Hematopoietic multipotent progenitor cell treated with erythropoietin and hydrocortisone succinate and interleukin-3 and kit ligand, for 17 days (in vitro differentiated cells): Measurements from ENCODE around the gene RPS2.

Experiments used
- DNase-seq: peaks from one replicate; pipeline ENCODE4 v3.0.0-alpha.2; 2015; ENCODE audit warnings: low spot score

The RPS2 gene

DNA sequence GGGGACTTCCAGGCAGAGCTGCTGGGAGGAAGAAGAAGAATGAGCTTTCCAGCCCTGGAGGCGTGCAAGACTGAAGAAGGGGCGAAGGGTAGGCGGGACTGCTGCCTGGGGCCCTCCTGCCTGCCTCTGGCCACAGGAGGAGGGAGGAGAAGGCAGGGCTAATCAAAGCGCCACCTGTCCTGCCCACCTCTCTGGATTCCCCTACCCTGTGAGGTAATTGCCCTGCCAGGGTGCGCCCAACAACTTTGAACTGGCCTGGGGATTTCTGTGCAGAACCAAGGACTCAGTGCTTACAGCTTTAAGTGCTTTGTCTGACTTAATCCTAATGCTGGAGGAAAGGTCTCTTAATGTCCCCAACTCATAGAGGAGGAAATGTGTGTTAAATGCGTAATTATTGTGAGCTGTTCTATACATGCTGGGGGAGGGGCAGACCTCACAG, 16.8 kb upstream of the RPS2 start, which contains the start of gene NOXO1:
Gene NOXO1 (minus strand): TSS at position 72 of the 439 bp plus-strand sequence. CDS start 290 bp downstream, outside the sequence.
- no peak for DNase-seq

DNA sequence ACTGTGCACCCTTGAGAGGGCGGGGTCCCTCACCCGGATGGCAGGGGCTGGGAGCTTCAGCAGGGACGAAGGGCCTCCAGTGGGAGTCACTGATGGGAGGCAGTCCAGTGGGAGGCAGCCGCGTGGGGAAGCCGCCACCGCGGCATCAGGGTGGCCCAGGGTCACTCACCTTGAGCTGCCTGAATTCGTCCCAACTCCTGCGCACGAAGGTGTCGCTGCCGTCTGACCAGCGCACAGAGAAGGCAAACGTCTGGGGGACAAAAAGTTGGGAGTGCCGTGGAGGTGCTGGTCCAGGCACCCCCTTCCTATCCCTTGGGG, 16.1 kb upstream of the RPS2 start:
- no peak for DNase-seq

DNA sequence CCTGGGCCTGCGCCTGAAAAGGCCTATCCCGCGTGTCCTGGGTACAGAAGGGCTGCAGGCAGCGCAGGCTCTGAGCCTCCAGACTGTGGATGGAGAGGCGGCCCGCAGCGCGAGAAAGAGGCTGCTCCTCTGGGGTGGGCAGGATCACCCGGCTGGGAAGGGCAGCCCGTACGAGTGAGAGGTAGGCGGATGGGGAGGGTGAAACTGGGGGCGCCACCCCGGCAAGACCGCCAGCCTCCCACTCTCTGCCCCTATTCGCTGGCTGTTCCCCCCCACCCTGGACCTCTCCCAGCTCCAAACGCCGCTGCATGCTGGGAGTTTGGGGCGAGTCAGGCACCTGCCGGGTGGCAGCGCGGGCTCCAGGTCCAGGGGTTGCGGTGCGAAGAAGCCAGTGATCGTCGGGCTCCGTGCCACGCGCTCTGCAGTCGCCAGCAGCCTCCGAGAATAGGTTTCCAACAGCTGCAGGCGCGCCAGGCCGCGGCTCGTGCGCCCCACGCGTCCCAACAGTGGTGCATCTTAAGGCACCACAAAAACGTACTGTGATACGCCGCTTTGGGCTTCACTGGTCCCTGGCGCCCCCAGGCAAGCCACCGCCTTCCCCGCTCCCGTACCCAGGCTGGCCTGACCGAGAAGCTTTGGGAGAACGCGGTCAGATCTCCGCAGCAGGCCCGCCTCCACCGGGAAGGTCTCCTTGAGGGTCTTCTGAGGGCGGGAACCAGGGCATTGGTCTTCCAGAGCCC, 15.6 kb upstream of the RPS2 start:
- DNase-seq: no peak

DNA sequence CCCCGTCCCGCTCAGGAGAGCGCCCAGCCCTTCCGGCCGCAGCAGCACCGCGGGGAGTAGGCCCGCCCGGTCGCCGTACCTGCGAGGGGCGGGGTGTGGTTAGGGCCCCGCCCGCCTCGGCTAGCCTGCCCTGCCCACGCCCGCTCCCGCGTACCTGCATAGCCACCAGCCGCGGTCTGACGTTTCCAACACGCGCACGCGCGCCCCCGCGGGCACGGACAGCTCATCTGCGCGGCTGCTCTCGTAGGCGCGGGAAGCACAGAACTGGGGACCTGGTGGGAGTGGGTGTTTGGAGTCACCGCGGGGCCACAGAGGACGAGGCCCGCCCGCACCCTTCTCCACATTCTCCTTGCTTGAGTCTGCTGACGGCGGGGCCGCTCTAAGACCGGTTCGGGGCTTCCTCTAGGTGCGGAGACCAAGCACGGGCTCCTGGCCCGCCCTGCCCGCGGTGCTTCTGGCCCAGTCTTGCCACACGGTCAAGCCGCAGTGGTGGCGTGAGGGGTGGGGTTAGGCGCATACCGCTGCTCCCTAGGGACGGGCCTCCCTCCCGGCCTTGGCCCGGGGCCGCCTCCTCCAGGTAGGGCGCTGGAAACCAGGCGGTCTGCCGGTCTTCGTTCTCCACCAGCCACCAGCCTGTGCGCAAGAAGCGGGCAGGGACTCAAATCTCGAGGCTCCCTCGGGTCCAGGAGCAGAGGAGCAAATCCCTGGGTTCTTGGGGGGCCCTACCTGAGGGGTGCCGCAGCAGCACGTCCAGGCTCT, 14.8 kb upstream of the RPS2 start:
- no peak for DNase-seq

GRCh38 chr16:1978476-1979120, 14.0 kb upstream of the RPS2 start:
- DNase-seq: no peak

DNA sequence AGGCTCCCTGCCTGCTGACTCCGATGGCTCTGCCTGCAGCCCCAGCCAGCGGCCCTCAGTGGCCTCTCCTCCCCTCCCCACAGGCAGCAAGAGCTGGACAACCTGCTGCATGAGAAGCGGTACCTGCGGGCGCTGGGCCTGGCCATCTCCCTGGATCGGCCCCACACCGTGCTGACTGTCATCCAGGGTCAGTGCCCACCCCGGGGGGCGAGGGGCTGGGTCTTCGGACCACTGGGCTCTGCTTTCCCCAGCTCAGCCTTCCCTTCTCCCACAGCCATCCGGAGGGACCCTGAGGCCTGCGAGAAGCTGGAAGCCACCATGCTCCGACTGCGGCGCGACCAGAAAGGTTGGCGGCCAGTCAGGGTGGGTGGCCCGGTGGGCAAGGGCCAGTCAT, 13.2 kb upstream of the RPS2 start:
- no peak for DNase-seq

DNA sequence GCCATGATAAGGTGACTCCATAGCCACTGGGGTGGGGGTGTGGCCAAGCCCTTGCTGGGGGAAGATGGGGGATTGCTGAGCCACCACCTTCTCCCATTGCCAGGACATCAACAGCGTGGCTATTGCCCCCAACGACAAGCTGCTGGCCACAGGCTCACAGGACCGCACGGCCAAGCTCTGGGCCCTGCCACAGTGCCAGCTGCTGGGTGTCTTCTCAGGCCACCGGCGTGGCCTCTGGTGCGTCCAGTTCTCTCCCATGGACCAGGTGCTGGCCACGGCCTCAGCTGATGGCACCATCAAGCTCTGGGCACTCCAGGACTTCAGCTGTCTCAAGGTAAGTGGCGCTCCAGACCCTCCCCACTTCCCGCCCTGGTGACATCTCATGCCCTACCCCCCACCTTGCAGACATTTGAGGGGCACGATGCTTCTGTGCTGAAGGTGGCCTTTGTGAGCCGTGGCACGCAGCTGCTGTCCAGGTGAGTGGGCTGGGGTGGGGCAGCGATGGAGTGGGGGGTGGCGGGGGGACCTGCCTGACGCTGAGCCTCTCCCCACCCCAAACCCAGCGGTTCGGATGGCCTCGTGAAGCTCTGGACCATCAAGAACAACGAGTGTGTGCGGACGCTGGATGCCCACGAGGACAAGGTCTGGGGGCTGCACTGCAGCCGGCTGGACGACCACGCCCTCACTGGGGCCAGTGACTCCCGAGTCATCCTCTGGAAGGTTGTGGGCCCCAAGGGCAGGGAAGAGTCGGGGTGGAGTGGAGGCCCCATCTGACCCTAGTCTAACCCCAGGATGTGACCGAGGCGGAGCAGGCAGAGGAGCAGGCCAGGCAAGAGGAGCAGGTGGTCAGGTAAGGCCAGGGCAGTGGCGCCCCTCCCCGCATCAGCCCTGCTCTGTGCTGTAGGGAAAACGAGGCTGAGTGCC, 12.6 kb upstream of the RPS2 start:
- no peak for DNase-seq

GRCh38 chr16:1976216-1976520, 11.5 kb upstream of the RPS2 start:
- DNase-seq: no peak

DNA sequence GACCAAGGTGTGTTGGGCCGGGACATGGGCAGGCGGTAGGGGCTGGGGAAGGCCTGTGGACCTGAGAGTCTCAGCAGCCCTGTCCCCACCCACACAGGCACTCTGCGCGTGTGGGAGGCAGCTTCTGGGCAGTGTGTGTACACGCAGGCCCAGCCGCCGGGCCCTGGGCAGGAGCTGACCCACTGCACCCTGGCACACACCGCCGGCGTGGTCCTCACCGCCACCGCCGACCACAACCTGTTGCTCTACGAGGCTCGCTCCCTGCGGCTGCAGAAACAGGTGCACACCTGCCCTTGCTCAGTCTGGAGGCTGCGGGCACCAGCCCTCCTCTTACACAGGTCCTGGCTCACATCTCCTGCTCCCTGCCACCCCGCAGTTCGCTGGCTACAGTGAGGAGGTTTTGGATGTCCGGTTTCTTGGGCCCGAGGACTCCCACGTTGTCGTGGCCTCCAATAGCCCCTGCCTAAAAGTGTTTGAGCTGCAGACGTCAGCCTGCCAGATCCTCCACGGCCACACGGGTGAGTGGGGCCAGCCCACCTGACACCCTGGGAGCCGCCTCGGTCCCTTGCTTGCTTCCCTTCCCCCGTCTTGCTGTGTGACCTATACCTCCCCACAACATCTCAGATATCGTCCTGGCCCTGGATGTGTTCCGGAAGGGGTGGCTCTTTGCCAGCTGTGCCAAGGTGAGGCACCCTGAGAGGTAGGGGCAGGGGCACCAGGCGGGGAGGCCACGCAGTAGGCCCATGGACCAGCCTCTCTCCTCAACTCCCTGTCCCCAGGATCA, 11.0 kb upstream of the RPS2 start:
- no peak for DNase-seq

- DNase-seq: no peak
These were observed 9.8 kb upstream of the RPS2 start for GRCh38 chr16:1974157-1975070.

GRCh38 chr16:1973461-1974156, 9.0 kb upstream of the RPS2 start:
- no peak for DNase-seq

- peak; percentile 44 for DNase-seq
These were observed 7.9 kb upstream of the RPS2 start for GRCh38 chr16:1972490-1972877.

GRCh38 chr16:1971796-1972489, 7.3 kb upstream of the RPS2 start, which contains the start of gene TBL3:
Gene TBL3 (plus strand): TSS chr16:1972053. CDS start chr16:1972165, 112 bp downstream.
- peak; percentile 95 for DNase-seq

GRCh38 chr16:1968146-1968953, 3.7 kb upstream of the RPS2 start:
- DNase-seq: no peak

DNA sequence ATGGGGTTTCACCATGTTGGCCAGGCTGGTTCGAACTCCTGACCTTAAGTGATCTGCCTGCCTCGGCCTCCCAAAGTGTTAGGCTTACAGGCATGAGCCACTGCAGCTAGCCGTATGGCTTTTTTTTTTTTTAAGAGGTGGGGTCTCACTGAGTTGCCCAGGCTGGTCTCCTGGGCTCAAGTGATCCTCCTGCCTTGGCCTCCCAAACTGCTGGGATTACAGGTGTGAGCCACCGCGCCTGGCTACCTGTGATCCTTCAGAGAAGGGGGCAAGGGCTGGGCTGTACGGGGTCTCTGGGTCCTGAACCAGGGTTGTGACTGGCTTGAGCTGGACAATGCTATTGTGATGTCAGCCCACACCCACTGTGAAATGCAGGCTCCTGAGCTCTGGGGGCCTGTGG, 1.8 kb upstream of the RPS2 start, which contains the start of gene RNF151:
Gene RNF151 (plus strand): TSS at position 397 of the 400 bp plus-strand sequence. CDS start 26 bp downstream, outside the sequence.
- no peak for DNase-seq

DNA sequence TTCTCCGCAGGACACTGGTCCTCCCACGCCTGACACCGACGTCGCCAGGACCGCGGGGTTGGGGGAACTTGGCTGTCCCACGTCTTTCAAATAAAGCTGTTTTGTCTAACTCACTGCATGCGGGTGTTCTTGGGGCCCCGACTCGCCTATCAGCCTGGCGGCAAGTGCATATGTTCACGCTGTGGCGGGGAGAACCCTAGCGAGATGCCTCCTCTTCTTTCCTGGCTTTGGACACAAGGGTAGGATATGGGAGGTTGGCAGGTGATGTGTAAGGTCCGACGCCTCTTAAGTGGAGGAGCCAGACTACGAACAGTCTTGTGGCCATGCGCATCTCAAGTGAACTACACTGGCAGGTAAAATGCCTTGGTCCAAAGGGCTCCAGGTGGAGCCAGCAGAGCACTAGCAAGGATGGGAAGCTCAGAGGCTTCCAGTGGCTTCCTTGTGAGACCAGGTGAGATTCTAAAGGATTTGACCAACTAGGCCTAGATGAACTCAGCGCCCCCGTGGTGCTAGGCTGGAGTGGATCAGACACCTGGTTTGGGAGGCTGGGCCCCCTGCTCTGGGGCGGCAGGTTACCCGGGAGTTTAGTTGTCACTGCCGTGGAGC, 873 bp upstream of the RPS2 start:
- DNase-seq: no peak

- DNase-seq: peak; percentile 71
These were observed 670 bp downstream of the RPS2 start for GRCh38 chr16:1963806-1964505.
